SIG-M5 treated with dmso at 0.1 percent for 504 hours (cell line): Measurements from ENCODE around the gene LCTL.
"Not testable (repeated sequence)": the region's sequence is repeated elsewhere in the genome, so short reads cannot be mapped to it uniquely, and the experiment has no call there.

ENCODE experiments used
- DNase-seq: peaks from one replicate; lab custom pipeline; 2025; ENCODE audit not compliant: unreplicated experiment; lab: John Stamatoyannopoulos, UW

Gene LCTL

DNA sequence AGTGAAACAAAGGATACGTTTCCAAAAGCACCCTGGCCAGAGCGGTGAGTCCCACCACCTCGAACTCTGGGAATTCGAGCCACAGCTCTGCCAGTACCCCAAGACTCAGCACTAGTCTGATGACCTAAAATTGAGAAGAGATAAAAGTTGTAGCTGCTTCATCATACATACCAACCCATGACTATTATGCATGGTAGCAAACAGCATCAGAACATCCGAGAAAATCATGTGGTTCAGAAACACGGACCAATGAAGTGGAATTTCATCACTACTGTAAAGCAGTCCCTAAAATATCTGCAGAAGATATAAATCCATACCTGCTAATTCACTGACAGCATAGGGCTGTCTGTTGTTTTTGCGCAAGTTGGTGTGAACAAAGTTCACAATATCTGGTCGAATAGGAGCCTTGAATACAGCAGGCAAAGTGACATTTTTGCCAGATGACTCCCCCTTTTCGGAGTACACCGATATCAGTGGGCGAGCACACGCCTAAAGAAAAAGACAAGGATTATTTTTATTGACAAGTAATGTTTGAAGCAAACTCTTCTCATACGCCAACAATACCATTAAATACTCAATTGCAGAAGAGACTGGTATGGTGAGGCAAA, 62.7 kb downstream of the LCTL start:
- not testable (repeated sequence) for DNase-seq

DNA sequence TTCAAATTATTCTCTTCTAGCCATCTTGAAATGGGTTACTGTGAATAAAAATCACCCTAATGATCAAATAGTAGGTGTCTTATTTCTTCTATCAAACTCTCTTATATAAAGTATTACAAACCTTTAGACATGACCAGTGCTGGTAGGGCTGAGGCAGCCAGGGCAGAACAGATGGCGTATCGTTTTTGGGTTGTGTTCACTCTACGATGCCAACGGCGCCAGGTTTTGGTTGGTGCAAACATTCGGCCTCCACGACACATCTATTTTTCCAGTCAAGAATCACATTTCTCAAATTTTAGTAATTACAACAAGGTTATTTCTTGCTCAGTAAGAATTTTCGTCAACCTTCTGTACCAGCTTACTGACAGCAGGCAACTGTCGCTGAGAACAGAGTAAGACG, 63.3 kb downstream of the LCTL start:
- no peak for DNase-seq

DNA sequence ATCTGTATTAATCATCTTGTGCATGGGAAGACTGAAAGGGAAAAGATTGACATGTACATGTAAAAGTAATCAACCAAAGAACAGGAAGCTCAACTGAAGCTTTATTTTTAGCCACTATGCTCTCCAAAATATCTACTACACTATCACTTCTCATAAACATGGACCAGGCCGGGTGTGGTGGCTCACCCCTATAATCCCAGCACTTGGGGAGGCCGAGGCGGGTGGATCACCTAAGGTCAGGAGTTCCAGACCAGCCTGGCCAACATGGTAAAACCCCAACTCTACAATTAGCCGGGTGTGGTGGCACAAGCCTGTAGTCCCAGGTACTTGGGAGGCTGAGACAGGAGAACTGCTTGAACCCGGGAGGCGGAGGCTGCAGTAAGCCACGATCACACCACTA, 65.5 kb downstream of the LCTL start:
- DNase-seq = not testable (repeated sequence)

DNA sequence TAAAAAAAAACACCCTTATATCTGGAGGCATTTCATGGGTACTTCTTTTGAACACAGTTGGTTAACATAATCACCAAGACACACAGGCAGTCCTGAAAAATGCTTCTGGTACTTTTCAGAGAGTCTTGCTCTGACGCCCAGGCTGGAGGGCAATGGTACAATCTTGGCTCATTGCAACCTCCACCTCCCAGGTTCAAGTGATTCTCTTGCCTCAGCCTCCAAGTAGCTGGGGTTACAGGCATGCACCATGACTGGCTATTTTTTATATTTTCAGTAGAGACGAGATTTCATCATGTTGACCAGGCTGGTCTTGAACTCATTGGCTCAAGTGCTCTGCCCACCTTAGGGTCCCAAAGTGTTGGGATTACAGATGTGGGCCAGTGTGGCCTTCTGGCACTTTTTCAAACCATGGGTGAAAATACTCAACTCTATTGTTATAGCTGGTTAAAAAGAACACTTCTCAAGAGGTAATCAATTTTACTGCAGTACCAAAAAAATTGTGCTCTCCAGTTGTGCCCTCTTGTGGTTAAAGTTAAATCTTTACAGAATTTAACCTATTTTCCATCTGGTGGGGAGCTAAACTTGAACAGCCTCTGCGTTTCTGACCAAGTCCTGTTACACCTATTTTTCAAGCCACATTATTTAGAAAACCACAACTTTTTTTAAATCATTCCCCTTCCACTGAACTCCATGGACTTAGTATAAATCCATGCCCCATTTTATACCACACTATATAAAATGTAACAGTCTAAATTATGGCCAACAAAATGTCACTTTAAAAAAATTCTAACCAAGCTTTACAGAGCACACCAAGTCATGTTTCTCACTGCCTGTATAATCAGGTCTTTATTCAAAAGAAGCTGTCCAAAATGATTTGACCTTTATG, 67.1 kb downstream of the LCTL start:
- peak; percentile 28 for DNase-seq
